ENCODE measurements around the gene MBP. TPM values are rescaled to one million over a fixed set of nuclear protein-coding genes. Genes with fewer than 3 reads are reported as not detected.

Gene MBP
- total RNA-seq, 3 donors from 2014 or later, result 37.9 to 48.5 (median 47.4) TPM

GRCh38 chr18:77127769-77128671 is 4.6 kb downstream of the MBP start:
- Histone ChIP-seq H3K4me3 (no peak overlapping the region), H3K36me3 (ENCODE audit: low read depth) (no peaks in the 10 kb centered on the region), H3K4me1 (ENCODE audit: low read depth) (peaks cover 53% of the 10 kb centered on the region), H3K9me3 (no peaks in the 10 kb centered on the region)
- intact Hi-C loops (cut with DNase I, micrococcal nuclease), result no loop called here
- ATAC-seq (peak; percentile 62), DNase-seq (peak in 2 of 3 donors; percentile 34 to 79)
- TF ChIP-seq, protein P1, sequence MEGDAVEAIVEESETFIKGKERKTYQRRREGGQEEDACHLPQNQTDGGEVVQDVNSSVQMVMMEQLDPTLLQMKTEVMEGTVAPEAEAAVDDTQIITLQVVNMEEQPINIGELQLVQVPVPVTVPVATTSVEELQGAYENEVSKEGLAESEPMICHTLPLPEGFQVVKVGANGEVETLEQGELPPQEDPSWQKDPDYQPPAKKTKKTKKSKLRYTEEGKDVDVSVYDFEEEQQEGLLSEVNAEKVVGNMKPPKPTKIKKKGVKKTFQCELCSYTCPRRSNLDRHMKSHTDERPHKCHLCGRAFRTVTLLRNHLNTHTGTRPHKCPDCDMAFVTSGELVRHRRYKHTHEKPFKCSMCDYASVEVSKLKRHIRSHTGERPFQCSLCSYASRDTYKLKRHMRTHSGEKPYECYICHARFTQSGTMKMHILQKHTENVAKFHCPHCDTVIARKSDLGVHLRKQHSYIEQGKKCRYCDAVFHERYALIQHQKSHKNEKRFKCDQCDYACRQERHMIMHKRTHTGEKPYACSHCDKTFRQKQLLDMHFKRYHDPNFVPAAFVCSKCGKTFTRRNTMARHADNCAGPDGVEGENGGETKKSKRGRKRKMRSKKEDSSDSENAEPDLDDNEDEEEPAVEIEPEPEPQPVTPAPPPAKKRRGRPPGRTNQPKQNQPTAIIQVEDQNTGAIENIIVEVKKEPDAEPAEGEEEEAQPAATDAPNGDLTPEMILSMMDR (IDR thresholded peaks at IDR 0.05), result no peak

DNA sequence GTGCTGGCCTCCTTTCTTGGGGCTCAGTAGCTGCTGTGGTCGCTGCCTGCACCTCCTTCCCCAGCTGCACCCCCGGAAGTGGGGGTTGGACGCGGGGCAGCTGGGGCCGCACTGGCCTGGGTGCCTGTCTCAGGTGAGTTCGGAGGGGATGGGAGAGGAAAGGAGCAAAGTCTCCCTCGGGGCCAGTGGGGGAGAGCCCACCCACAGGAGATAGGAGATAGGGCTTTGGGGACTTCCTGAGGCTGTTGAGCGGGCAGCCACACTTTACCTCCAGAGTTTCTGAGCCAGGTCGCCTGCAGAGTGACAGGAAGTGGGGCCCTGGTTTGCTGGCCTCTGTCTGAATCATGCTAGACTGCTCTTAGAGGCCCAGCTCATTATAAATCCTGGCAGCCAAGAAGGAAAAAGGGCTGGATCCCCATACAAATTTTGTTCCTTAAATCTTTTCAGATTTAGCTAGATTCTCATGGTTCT is 8.1 kb downstream of the MBP start:
- TF ChIP-seq, protein P1 (IDR thresholded peaks at IDR 0.05), result no peak
- Histone ChIP-seq H3K4me3 (no peak overlapping the region), H3K36me3 (ENCODE audit: low read depth) (no peaks in the 10 kb centered on the region), H3K4me1 (ENCODE audit: low read depth) (peaks cover 47% of the 10 kb centered on the region), H3K9me3 (no peaks in the 10 kb centered on the region)
- intact Hi-C loops (cut with DNase I, micrococcal nuclease), result no loop called here
- ATAC-seq (peak; percentile 23), DNase-seq (peak in 2 of 3 donors; percentile 50 to 61)

GRCh38 chr18:77123320-77124231 is 9.0 kb downstream of the MBP start:
- peaks cover 39% of the 10 kb centered on the region for H3K4me1 ChIP-seq (ENCODE audit: low read depth)
- H3K9me3 ChIP-seq, result no peaks in the 10 kb centered on the region
- intact Hi-C loops (cut with DNase I, micrococcal nuclease), result no loop called here
- no peaks in the 10 kb centered on the region for H3K36me3 ChIP-seq (ENCODE audit: low read depth)
- TF ChIP-seq, protein P1 (IDR thresholded peaks at IDR 0.05), result no peak
- no peak for ATAC-seq
- DNase-seq, result peak in 2 of 3 donors; percentile 19 to 46
- H3K4me3 ChIP-seq, result no peak overlapping the region

DNA sequence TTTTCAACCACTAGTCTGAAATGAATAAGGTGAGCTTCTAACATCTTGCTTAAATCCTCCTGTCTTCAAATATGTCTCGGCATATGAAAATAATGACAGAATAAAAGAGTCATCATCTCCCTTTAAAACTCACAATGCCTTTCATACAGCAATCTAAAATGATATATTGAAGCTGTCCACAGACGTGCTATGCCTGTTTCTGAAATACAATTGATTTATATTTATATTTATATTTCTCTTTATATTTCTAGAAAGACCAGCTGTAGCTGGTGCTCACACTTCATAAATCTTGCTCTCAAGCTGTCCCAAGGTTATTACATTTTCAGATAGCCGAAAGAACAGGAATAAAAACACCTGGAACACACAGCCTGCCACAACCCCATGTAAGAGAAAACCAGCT is 11.1 kb downstream of the MBP start:
- H3K36me3 ChIP-seq (ENCODE audit: low read depth), result no peaks in the 10 kb centered on the region
- DNase-seq (no peak), ATAC-seq (no peak)
- intact Hi-C loops (cut with DNase I, micrococcal nuclease), result no loop called here
- H3K9me3 ChIP-seq, result no peaks in the 10 kb centered on the region
- H3K4me3 ChIP-seq, result no peak overlapping the region
- H3K4me1 ChIP-seq (ENCODE audit: low read depth), result peaks cover 18% of the 10 kb centered on the region
- TF ChIP-seq, protein P1 (IDR thresholded peaks at IDR 0.05), result no peak

DNA sequence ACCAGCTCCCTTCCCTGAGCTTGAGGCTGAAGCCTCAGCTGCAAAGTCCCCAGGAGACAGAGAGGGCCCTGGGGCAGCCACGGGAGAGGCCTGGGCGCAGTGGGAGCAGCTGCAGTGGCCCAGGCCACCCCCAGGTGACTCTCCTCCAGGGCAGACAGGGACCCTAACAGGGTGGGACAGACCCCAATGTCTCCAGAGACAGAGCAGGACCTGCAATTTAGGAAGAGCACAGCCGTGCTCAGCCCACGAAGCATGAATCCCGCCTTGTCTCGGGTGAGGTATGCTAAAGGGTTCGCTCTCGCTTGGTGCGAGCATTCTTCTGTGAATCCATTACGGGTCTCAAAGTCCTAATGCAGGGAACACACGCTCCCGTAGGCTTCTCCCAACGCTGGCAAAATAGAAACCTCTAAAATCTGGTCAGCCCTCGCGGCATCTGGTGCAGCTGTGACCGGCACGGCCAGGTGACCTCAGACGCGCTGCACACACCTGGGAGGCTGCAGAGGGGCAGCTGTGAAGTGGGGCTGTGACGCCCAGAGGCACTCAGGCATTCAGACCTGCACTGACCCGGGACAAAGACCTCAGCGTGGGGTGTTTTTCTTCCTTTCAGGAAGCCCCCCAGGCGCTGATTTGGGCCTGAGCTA is 12.6 kb downstream of the MBP start:
- Histone ChIP-seq H3K9me3 (no peaks in the 10 kb centered on the region), H3K36me3 (ENCODE audit: low read depth) (no peaks in the 10 kb centered on the region), H3K4me1 (ENCODE audit: low read depth) (peaks cover 25% of the 10 kb centered on the region), H3K4me3 (no peak overlapping the region)
- ATAC-seq, result no peak
- intact Hi-C loops (cut with DNase I, micrococcal nuclease), result no loop called here
- DNase-seq, result peak in 1 of 3 donors; percentile 21
- TF ChIP-seq, protein P1 (IDR thresholded peaks at IDR 0.05), result no peak

Data from mucosa of descending colon (tissue), 3 donors.